ENCODE results near the gene SET.

GRCh38 chr9:128713411-128713780 lies 24.4 kb downstream of the SET start:
- no peak for TF ChIP-seq CTCF (conservative IDR thresholded peaks at IDR 0.05; ENCODE audit: low read depth in 2 of 2)
- no peak for TF ChIP-seq EZH2phosphoT487 (IDR thresholded peaks at IDR 0.05; ENCODE audit: unreplicated experiment)
- no peak for TF ChIP-seq EZH2 (IDR thresholded peaks at IDR 0.05; ENCODE audit: low read depth, unreplicated experiment)
- TF ChIP-seq POLR2AphosphoS5 (IDR thresholded peaks at IDR 0.05; ENCODE audit: low read depth) = no peak
- TF ChIP-seq ZNF462 (CRISPR knock-in tag; IDR thresholded peaks at IDR 0.05) = no peak
- no peak for TF ChIP-seq REST (IDR thresholded peaks at IDR 0.05; ENCODE audit: unreplicated experiment)
- TF ChIP-seq NANOG (IDR thresholded peaks at IDR 0.05; ENCODE audit: borderline replicate concordance) = no peak
- no peak for TF ChIP-seq JUNB (IDR thresholded peaks at IDR 0.05; ENCODE audit: unreplicated experiment)

All from GM23338 (cell line).